Coronary artery (tissue), 2 donors: ENCODE measurements around the gene RRP12.
A peak's percentile ranks its signal among the peaks of the same experiment; 100 is the strongest.

Experiments
- DNase-seq: peaks from one replicate; pipeline ENCODE4 v3.0.0-alpha.2; 2017; ENCODE audit warnings: low spot score
- H3K27ac ChIP-seq, 2 donors: fragments of 200-600 bp; sonication (generic); one replicate each; pipeline ENCODE4 v1.5.1; 2016 to 2019
- H3K4me3 ChIP-seq: fragments of 200-600 bp; sonication (generic); 2 replicates; pipeline ENCODE4 v1.5.1; 2016; ENCODE audit warnings: mild to moderate bottlenecking, moderate library complexity
- TF ChIP-seq, protein P1 (sequence below): fragments of 200-600 bp; sonication (generic); IDR thresholded peaks from one replicate; pipeline ENCODE4 v1.5.1; 2019; ENCODE audit warnings: antibody characterized with exemption

RRP12 gene

DNA sequence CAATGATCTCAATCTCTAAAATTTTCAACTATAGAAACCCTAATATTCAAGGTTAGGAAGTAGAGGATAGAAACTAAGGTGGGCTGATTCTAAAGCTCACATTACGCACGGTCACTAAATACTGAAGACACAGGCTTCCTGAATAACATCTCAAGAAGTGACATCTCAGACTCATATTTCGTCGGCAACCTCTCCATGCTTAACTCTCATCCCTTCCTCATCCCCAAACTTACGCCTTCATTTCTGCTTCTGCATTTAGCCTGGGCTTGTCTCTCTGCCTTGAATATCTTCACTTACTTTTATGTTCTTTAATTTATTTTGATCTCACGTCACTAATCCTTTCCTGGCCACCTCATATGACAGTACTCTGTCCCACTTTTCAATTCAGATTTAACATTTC is 34.1 kb upstream of the RRP12 start:
- no peak overlapping the region for H3K27ac ChIP-seq
- no peak for DNase-seq

DNA sequence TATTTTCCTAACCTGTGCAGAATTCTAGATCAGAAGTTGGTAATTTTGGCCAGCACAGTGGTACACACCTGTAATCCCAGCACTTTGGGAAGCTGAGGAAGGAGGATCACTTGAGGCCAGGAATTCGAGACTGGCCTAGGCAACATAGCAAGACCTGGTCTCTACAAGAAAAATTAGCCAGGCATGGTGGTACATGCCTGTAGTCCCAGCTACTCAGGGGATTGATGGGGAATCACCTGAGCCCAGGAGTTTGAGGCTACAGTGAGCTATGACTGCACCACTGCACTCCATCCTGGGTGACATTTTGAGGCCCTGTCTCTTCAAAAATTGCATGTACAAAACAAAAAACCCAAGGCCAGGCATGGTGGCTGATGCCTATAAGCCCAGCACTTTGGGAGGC is 33.4 kb upstream of the RRP12 start:
- TF ChIP-seq, protein P1, sequence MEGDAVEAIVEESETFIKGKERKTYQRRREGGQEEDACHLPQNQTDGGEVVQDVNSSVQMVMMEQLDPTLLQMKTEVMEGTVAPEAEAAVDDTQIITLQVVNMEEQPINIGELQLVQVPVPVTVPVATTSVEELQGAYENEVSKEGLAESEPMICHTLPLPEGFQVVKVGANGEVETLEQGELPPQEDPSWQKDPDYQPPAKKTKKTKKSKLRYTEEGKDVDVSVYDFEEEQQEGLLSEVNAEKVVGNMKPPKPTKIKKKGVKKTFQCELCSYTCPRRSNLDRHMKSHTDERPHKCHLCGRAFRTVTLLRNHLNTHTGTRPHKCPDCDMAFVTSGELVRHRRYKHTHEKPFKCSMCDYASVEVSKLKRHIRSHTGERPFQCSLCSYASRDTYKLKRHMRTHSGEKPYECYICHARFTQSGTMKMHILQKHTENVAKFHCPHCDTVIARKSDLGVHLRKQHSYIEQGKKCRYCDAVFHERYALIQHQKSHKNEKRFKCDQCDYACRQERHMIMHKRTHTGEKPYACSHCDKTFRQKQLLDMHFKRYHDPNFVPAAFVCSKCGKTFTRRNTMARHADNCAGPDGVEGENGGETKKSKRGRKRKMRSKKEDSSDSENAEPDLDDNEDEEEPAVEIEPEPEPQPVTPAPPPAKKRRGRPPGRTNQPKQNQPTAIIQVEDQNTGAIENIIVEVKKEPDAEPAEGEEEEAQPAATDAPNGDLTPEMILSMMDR, result no peak
- no peak for DNase-seq
- no peak overlapping the region for H3K4me3 ChIP-seq
- no peak overlapping the region for H3K27ac ChIP-seq

More for the DNA sequence above, 34.1 kb upstream of the RRP12 start:
- TF ChIP-seq, protein P1, result no peak
- no peak overlapping the region for H3K4me3 ChIP-seq

DNA sequence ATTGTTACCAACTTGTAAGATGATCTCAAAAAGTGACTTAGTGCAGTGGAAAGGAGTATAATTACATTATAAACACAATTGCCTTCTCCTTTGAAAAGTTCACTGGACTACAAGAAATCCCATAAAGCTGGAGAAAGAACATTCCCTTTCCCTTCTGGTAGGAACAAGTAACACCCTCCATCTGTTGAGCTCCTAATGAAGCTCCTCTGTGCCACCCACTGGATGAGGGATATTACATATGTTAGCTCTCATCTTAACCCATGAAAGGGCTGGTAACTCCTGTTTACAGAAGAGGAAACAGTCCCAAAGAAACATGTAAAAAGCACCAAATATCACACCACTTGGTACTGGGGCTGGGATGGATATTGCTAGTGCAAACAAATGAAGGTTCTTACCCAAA is 32.9 kb upstream of the RRP12 start:
- H3K4me3 ChIP-seq, result no peak overlapping the region
- TF ChIP-seq, protein P1, result no peak
- no peak for DNase-seq

DNA sequence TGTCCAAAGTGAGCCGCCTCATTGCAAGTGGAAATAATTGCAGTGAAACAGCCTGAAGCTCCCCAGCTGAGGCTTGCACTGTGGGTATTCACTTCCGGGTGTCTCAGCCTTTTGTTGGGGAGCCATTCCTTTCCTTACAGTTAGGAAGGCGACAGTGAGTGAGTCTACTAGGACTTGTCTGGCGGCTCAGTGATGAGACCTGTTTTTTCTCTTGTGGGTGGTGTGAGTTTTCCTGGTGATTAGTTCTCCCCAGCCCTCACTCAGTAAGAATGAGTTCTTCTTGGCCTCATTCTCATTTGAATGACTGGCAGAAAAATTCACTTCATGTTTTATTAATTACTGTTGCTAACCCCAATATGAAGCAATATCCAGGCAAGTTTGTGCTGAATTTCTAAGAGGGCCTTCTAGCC is 27.4 kb upstream of the RRP12 start:
- no peak for DNase-seq
- H3K4me3 ChIP-seq, result no peak overlapping the region
- TF ChIP-seq, protein P1, result no peak
- no peak overlapping the region for H3K27ac ChIP-seq

More for the DNA sequence above, 32.9 kb upstream of the RRP12 start:
- H3K27ac ChIP-seq, result no peak overlapping the region

DNA sequence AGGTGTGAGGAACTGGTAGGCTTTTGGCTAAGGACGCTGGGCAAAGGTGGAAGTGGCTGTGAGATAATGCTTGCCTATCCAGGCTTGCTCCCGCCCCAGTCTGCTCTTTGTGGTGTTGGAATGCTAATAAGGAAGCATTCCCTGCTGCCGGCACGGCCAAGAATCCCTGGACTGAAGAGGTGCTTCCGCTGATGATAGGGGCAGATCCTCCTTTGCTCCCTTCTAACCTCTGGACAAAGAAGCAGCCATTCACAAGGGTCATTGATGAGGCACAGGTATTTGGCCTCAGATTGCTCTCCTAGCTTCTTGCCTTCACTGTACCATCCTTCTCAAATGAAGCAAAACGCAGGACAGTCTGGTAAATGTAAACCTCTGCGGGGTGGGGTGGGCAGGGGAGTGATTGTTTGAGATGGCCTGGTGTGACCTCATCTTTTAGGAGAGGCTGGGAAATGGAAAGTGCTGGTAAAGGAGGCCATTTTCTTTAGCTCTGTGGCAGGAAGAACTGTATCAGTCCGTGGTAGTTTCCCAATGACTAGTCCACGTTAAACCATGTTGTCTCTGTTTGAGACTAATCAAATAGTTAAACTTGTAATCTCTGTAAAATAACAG is 26.5 kb upstream of the RRP12 start:
- Histone ChIP-seq H3K27ac (peak overlapping the region in 1 of 2 donors; percentile 19), H3K4me3 (peak overlapping the region; percentile 97)
- TF ChIP-seq, protein P1, result no peak
- DNase-seq, result no peak

DNA sequence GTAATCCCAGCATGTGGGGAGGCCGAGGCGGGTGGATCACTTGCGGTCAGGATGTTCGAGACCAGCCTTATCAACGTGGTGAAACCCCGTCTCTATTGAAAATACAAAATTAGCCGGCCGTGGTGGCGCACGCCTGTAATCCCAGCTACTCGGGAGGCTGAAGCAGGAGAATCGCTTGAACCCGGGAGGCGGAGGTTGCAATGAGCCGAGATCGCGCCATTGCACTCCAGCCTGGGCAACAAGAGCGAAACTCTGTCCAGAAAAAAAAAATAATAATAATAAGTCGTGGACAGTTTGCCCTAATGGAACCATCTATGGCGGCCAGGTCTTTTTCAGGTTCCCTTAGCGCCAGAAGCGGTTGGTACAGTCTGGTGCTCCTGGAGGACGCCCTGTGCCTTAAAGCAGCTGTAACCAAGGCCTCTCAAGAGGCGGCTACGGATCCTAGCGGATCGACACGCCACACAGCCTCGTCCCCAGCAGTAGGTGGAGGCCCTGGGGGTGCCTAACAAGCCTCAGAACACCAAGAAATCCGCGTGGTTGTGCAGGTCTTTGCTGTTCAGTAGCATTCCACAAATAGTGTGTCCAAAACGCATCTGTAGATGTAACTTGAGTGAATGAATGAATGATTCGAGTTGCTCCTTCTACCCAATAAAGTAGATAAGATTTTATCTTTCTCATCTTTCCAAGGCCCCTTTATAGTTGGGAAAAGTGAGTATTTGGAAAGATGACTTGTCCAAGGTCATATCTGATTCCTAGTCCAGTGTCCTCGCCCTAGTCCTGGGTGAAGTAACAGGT is 25.8 kb upstream of the RRP12 start:
- H3K27ac ChIP-seq, result peak overlapping the region; percentile 69 to 93
- H3K4me3 ChIP-seq, result peak overlapping the region; percentile 97
- no peak for DNase-seq
- TF ChIP-seq, protein P1, result no peak
